K562 (cell line): ENCODE measurements around the gene ABCG2. TPM values are rescaled to one million over a fixed set of nuclear protein-coding genes. Genes with fewer than 3 reads are reported as not detected.

Experiments
- ATAC-seq: fragments of 200-7000 bp; cut with Tn5 transposase; 3 replicates; pipeline ENCODE4 v1.9.1; 2020; ENCODE audit warnings: moderate library complexity
- BruUV-seq: library from RNA; stranded (reverse); fragments of 400-500 nt; replicated peaks from 2 replicates; lab custom pipeline; 2021; lab: Mats Ljungman, UMichigan
- CTCF ChIA-PET: fragments of 300-600 bp; formaldehyde crosslinking; extraction: SDS; loops from one replicate; lab custom pipeline; 2021; ENCODE audit warnings: low intra/inter-chr PET ratio; lab: Yijun Ruan, JAX
- POLR2A ChIA-PET: fragments of 300-600, 350-650 bp; sonication (Branson Sonifier 250); formaldehyde crosslinking; extraction: SDS; loops from one replicate; lab custom pipeline; 2021; ENCODE audit warnings: antibody characterized with exemption, inconsistent platforms; lab: Yijun Ruan, JAX
- DNase-seq, 4 experiments: peaks; one replicate each; pipeline versions ENCODE4 v3.0.0 to v3.0.0-alpha.2; 2011 to 2018; ENCODE audit warnings: low spot score in 3 of 4, mixed read lengths in 3 of 4; ENCODE audit errors: extremely low read depth in 1 of 4
- FAIRE-seq: peaks from 2 replicates; lab custom pipeline; 2011; peaks lifted over from hg19 to GRCh38; lab: Jason Lieb, UNC
- H2AFZ ChIP-seq: 2 replicates; pipeline ENCODE4 v1.6.0; 2011; ENCODE audit warnings: low read depth, low read length, control low read depth, inconsistent platforms
- H3K27ac ChIP-seq: fragments of 200-600 bp; 3 replicates; pipeline ENCODE4 v1.8.0; 2011; ENCODE audit warnings: low read depth, mild to moderate bottlenecking, control low read depth, inconsistent platforms, low read length, moderate library complexity, mixed read lengths; ENCODE audit errors: extremely low read depth
- H3K27me3 ChIP-seq, 2 experiments: fragments of 300-600 bp in 1 of 2; 2 replicates in 1 of 2; 3 replicates in 1 of 2; pipeline versions ENCODE4 v1.6.0 to v1.8.0; 2011; ENCODE audit warnings: inconsistent platforms in 2 of 2, low read length in 2 of 2, mild to moderate bottlenecking in 1 of 2, mixed read lengths in 1 of 2, moderate library complexity in 1 of 2; ENCODE audit not compliant: control insufficient read depth in 2 of 2, insufficient read depth in 2 of 2
- H3K36me3 ChIP-seq: fragments of 300-600 bp; 3 replicates; pipeline ENCODE4 v1.8.0; 2011; ENCODE audit warnings: mild to moderate bottlenecking, low read length, inconsistent platforms; ENCODE audit not compliant: control insufficient read depth, insufficient read depth
- H3K4me1 ChIP-seq, 2 experiments: fragments of 200-600 bp in 1 of 2; replicated peaks in 1 of 2; 2 replicates in 1 of 2; 3 replicates in 1 of 2; pipeline versions ENCODE4 v1.5.1 to v1.8.0; 2011; ENCODE audit warnings: inconsistent platforms in 2 of 2, low read length in 2 of 2, mild to moderate bottlenecking in 1 of 2, mixed read lengths in 1 of 2, moderate library complexity in 1 of 2; ENCODE audit not compliant: control insufficient read depth in 2 of 2, insufficient read depth in 2 of 2
- H3K4me2 ChIP-seq: 2 replicates; pipeline ENCODE4 v1.6.1; 2011; ENCODE audit warnings: low read length, control low read depth, inconsistent platforms, mixed read lengths; ENCODE audit not compliant: insufficient read depth
- H3K4me3 ChIP-seq: fragments of 200-600 bp; sonication (generic), shearing (Covaris generic); 2 replicates; pipeline ENCODE4 v1.5.1; 2016; ENCODE audit warnings: control low read depth, inconsistent platforms
- H3K79me2 ChIP-seq: fragments of 200-600 bp; 3 replicates; pipeline ENCODE4 v1.8.0; 2011; ENCODE audit warnings: low read length, inconsistent platforms; ENCODE audit not compliant: control insufficient read depth, insufficient read depth
- H3K9ac ChIP-seq, 2 experiments: 2 replicates each; pipeline versions ENCODE4 v1.6.0 to v1.6.1; 2011; ENCODE audit warnings: low read depth in 2 of 2, low read length in 2 of 2, control low read depth in 1 of 2, inconsistent platforms in 1 of 2, mild to moderate bottlenecking in 1 of 2, mixed read lengths in 1 of 2; ENCODE audit not compliant: insufficient read depth in 1 of 2
- H3K9me1 ChIP-seq: one replicate; pipeline ENCODE4 v1.6.0; 2011; ENCODE audit warnings: inconsistent platforms, mild to moderate bottlenecking, low read length, moderate library complexity; ENCODE audit not compliant: control insufficient read depth, insufficient read depth
- H3K9me3 ChIP-seq: replicated peaks from 2 replicates; pipeline ENCODE4 v1.5.1; 2011; ENCODE audit warnings: low read depth, low read length, inconsistent platforms; ENCODE audit not compliant: control insufficient read depth, insufficient read depth
- H4K20me1 ChIP-seq: replicated peaks from 2 replicates; pipeline ENCODE4 v1.6.1; 2011; ENCODE audit warnings: low read length, inconsistent platforms, mixed read lengths; ENCODE audit not compliant: control insufficient read depth, insufficient read depth
- CEBPG ChIP-seq, 3 experiments: fragments of 200-800 bp in 1 of 3; sonication (Bioruptor generic) in 1 of 3; sonication (generic) in 1 of 3; formaldehyde crosslinking in 1 of 3; IDR thresholded peaks in 2 of 3; conservative IDR thresholded peaks in 1 of 3; 2 replicates each; pipeline versions ENCODE4 v1.6.1 to v1.8.0; 2016 to 2022; ENCODE audit warnings: missing compliant biosample characterization in 2 of 3, missing genetic modification characterization in 2 of 3, mild to moderate bottlenecking in 1 of 3, missing genetic modification reagents in 1 of 3
- HDAC8 ChIP-seq: fragments of 450-650 bp; IDR thresholded peaks from 2 replicates; pipeline ENCODE4 v1.6.1; 2016; ENCODE audit warnings: mild to moderate bottlenecking, missing genetic modification characterization, moderate library complexity, missing compliant biosample characterization
- MBD2 ChIP-seq: sonication (generic); IDR thresholded peaks from 2 replicates; pipeline ENCODE4 v1.6.1; 2016; ENCODE audit warnings: low read depth, borderline replicate concordance
- NFE2 ChIP-seq: IDR thresholded peaks from 2 replicates; pipeline ENCODE4 v1.6.1; 2014; ENCODE audit warnings: antibody characterized with exemption, low read depth
- PHB2 ChIP-seq: fragments of 450-650 bp; IDR thresholded peaks from 2 replicates; pipeline ENCODE4 v1.6.1; 2017; ENCODE audit warnings: low read depth
- SNRNP70 ChIP-seq: fragments of 200-400 bp; formaldehyde crosslinking; optimal IDR thresholded peaks from 2 replicates; pipeline ENCODE3; 2017; ENCODE audit warnings: low read depth, low read length
- SRF ChIP-seq, 2 experiments: fragments of 250-450, 450-650 bp in 1 of 2; sonication (Bioruptor Pico) in 1 of 2; sonication (generic) in 1 of 2; formaldehyde crosslinking; IDR thresholded peaks; 2 replicates each; pipeline versions ENCODE4 v1.5.0 to v1.5.1; 2020 to 2022; ENCODE audit warnings: mild to moderate bottlenecking in 1 of 2, missing genetic modification reagents in 1 of 2
- TCFL5 ChIP-seq: fragments of 250-450 bp; sonication (Bioruptor Pico); conservative IDR thresholded peaks from 2 replicates; pipeline ENCODE4 v1.6.1; 2021; ENCODE audit warnings: mild to moderate bottlenecking, moderate library complexity, matching md5 sums
- ZC3H11A ChIP-seq: IDR thresholded peaks from 2 replicates; pipeline ENCODE4 v1.6.1; 2012; ENCODE audit warnings: low read depth, low read length, improper control_type of control experiment
- ZNF408 ChIP-seq: fragments of 250-450 bp; sonication (Bioruptor Pico); IDR thresholded peaks from 2 replicates; pipeline ENCODE4 v1.4.0; 2020; ENCODE audit warnings: low read depth, mild to moderate bottlenecking, moderate library complexity
- ZNF551 ChIP-seq: fragments of 250-450 bp; sonication (Bioruptor Pico); IDR thresholded peaks from 2 replicates; pipeline ENCODE4 v1.5.0; 2021; ENCODE audit warnings: mild to moderate bottlenecking, moderate library complexity
- WGBS: fragments of 100-300 bp; shearing (Covaris generic); methylation state at CpG from one replicate; pipeline ENCODE4 v1.1.6; 2016; ENCODE audit warnings: low coverage, mixed read lengths; ENCODE audit not compliant: insufficient coverage; ENCODE audit errors: missing lambda C conversion rate; 5-methylcytosine and 5-hydroxymethylcytosine counted together
- in situ Hi-C: fragments of 300-500 bp; cut with MboI; formaldehyde crosslinking; loops from 4 replicates; pipeline ENCODE4 v1.15.0; 2018; ENCODE audit warnings: inconsistent platforms, mixed read lengths
- intact Hi-C: fragments of 100-400 bp; cut with micrococcal nuclease; formaldehyde crosslinking; loops from 2 replicates; pipeline ENCODE4 v1.14.2; 2022
- polyA plus RNA-seq, 8 experiments: library from polyadenylated mRNA; depleted of rRNA in 4 of 8; stranded (reverse) in 5 of 8; unstranded in 3 of 8; fragments of >200 nt; fragmentation: Nextera tagmentation in 2 of 8; fragmentation: Illumina TruSeq in 1 of 8; extraction: Ambion mirVana in 2 of 8; extraction: Trizol in 1 of 8; gene quantifications; 2 replicates each; pipeline versions ENCODE4 v1.2.1 to v1.2.3, GENCODE V29; 2011 to 2014; ENCODE audit warnings: inconsistent platforms in 1 of 8, missing spikeins in 1 of 8
- total RNA-seq, 7 experiments: library from RNA; depleted of rRNA in 6 of 7; stranded (reverse); fragments of >200 nt in 6 of 7; fragmentation: Illumina TruSeq in 2 of 7; extraction: Trizol in 2 of 7; gene quantifications; 2 replicates each; pipeline versions ENCODE4 v1.2.1 to v1.2.3, GENCODE V29; 2011 to 2021; ENCODE audit warnings: low replicate concordance in 1 of 7
- TF ChIP-seq, protein P1 (sequence below), 3 experiments: fragments of 200-800 bp in 1 of 3; sonication (Bioruptor generic) in 1 of 3; sonication (generic) in 1 of 3; formaldehyde crosslinking in 1 of 3; IDR thresholded peaks; 2 replicates each; pipeline versions ENCODE4 v1.6.1 to v1.8.0; 2016 to 2022; ENCODE audit warnings: mild to moderate bottlenecking in 2 of 3, missing compliant biosample characterization in 2 of 3, missing genetic modification characterization in 2 of 3, missing genetic modification reagents in 1 of 3
- TF ChIP-seq, protein P2 (sequence below): fragments of 250-450 bp; sonication (Bioruptor Pico); IDR thresholded peaks from 2 replicates; pipeline ENCODE4 v1.8.0; 2022; ENCODE audit warnings: moderate library complexity, mild to moderate bottlenecking, inconsistent platforms
- TF ChIP-seq, protein P3 (sequence below): fragments of 450-650 bp; IDR thresholded peaks from 2 replicates; pipeline ENCODE4 v1.6.1; 2016; ENCODE audit warnings: low read depth, mild to moderate bottlenecking, moderate library complexity

Gene ABCG2
- total and polyA plus RNA-seq, 9 of the 15 experiments (the other 6 are each of a cell fraction or from before 2014, with no cell fraction given) = 0.01 to 0.36 (median 0.11) TPM; not detected in 4

DNA sequence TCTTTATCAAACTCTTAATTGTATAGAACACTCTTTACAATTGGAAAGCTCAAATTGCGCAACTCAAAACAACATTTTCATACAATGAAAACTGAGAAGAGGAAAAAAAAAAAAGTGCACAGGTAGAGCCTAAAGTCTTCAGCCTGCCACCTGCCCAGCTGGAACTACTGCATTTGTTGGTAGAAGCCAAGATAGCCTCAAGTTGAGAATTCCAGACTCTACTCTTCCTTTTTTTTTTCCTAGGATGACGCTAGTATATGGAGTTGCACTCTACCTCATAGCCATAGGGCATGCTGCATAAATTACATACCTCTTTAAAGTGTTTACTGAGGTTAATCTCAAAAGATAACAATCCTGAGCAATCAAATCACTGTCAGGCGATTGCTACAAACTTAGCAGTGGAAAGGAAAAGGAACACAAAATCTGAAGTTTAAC is 13.6 kb downstream of the ABCG2 start:
- Histone ChIP-seq H2AFZ (no peak overlapping the region), H3K9me3 (no peaks in the 10 kb centered on the region), H3K4me2 (no peak overlapping the region), H3K27me3 (peaks cover 2 to 10% of the 10 kb centered on the region in 2 experiments; a peak in 2 of 5 replicates), H3K4me3 (no peak overlapping the region), H4K20me1 (no peaks in the 10 kb centered on the region), H3K9ac (no peak overlapping the region), H3K9me1 (no peaks in the 10 kb centered on the region), H3K27ac (no peak overlapping the region), H3K79me2 (no peaks in the 10 kb centered on the region), H3K4me1 (no peaks in the 10 kb centered on the region), H3K36me3 (no peaks in the 10 kb centered on the region)
- ChIA-PET CTCF (no interaction called here), POLR2A (no interaction called here)
- WGBS = 0% methylated on average over 3 of the region's 3 CpGs
- BruUV-seq = no TSS peak
- in situ Hi-C loops (no loop called here), intact Hi-C loops (no loop called here)
- FAIRE-seq = no peak
- no peak for DNase-seq
- no peak for ATAC-seq
- TF ChIP-seq MBD2 (no peak), CEBPG (CRISPR knock-in tag; IDR thresholded peaks at IDR 0.05) (no peak), CEBPG (tag; conservative IDR thresholded peaks at IDR 0.05 in 1 of 2, IDR thresholded peaks at IDR 0.05 in 1 of 2) (0 out of 4 replicates have a peak, but pooled peaks of 1 of the 2 experiments have one; percentile 10)

DNA sequence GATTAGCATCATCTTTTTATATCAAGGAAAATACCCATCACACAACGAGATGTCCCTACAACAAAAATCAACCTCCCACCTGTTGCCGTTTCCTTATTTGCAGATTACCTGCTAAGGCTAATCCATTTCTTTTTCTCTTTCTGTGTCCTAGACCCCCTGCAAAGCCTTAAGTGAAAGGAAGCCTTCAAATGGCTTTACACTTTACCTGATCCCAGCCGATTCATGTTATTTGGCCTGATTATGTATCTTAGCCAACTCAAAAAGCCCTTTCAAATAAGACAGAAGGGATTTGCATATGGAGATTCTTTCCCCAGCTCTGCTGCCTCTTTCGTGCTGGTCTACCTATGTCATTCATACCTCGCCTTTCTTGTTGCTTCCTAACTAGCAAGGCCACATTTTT is 14.4 kb downstream of the ABCG2 start:
- intact Hi-C loops (no loop called here), in situ Hi-C loops (no loop called here)
- no peak for FAIRE-seq
- Histone ChIP-seq H3K4me2 (no peak overlapping the region), H3K36me3 (no peaks in the 10 kb centered on the region), H3K27me3 (peaks cover 6 to 13% of the 10 kb centered on the region in 2 experiments; a peak in 3 of 5 replicates), H3K9me1 (no peaks in the 10 kb centered on the region), H3K9ac (no peak overlapping the region), H3K4me3 (no peak overlapping the region), H3K9me3 (no peaks in the 10 kb centered on the region), H2AFZ (no peak overlapping the region), H4K20me1 (no peaks in the 10 kb centered on the region), H3K4me1 (no peaks in the 10 kb centered on the region), H3K79me2 (no peaks in the 10 kb centered on the region), H3K27ac (no peak overlapping the region)
- ATAC-seq = no peak
- POLR2A ChIA-PET = no interaction called here
- WGBS = 4% methylated on average over 5 of the region's 5 CpGs
- DNase-seq = no peak
- CTCF ChIA-PET = no interaction called here
- no TSS peak for BruUV-seq
- TF ChIP-seq, protein P1, sequence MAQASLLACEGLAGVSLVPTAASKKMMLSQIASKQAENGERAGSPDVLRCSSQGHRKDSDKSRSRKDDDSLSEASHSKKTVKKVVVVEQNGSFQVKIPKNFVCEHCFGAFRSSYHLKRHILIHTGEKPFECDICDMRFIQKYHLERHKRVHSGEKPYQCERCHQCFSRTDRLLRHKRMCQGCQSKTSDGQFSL (CRISPR knock-in tag; IDR thresholded peaks at IDR 0.05) = no peak
- TF ChIP-seq, protein P1 (tag; IDR thresholded peaks at IDR 0.05) = no peak
- TF ChIP-seq, protein P2, sequence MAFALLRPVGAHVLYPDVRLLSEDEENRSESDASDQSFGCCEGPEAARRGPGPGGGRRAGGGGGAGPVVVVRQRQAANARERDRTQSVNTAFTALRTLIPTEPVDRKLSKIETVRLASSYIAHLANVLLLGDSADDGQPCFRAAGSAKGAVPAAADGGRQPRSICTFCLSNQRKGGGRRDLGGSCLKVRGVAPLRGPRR (CRISPR knock-in tag) = no peak
- TF ChIP-seq TCFL5 (no peak), ZNF408 (no peak), SRF (CRISPR knock-in tag; IDR thresholded peaks at IDR 0.05) (no peak), HDAC8 (tag) (no peak), ZNF551 (CRISPR knock-in tag) (no peak), PHB2 (no peak), NFE2 (no peak), SNRNP70 (no peak), ZC3H11A (no peak)
- TF ChIP-seq, protein P3, sequence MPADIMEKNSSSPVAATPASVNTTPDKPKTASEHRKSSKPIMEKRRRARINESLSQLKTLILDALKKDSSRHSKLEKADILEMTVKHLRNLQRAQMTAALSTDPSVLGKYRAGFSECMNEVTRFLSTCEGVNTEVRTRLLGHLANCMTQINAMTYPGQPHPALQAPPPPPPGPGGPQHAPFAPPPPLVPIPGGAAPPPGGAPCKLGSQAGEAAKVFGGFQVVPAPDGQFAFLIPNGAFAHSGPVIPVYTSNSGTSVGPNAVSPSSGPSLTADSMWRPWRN = no peak
